ENCODE measurements around the gene ALOX12B. TPM values are rescaled to one million over a fixed set of nuclear protein-coding genes. Genes with fewer than 3 reads are reported as not detected.

Gene ALOX12B
- total and polyA plus RNA-seq, 8 donors, result 0.16 to 0.31 TPM; not detected in 6

DNA sequence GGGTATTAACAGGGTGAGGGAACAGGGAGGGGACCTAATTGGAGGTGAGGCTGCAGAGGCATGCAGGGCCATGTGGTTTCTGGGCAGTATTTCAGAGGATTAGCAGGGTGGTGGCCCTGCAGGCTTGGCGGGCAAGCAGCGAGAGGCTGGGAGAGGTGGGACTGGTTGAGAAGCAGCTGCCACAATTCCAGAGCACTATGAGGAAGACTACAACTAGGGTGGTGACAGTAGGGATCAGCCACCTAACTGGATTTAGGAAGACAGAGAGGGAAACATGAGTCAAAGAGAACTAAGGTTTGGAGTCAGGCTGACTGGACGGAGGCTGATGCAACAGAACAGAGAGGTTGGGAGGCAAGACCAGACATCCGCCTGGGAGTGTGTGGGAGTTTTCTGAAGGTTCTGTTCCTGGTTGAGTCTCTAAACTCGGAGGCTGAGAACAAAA, 18.5 kb upstream of the ALOX12B start:
- DNase-seq, result no peak
- Histone ChIP-seq H3K27ac (no peak overlapping the region), H3K9me3 (no peaks in the 10 kb centered on the region), H3K4me3 (no peak overlapping the region), H3K27me3 (no peaks in the 10 kb centered on the region), H3K4me1 (peaks cover 0 to 4% (median 0%) of the 10 kb centered on the region in 3 donors), H3K36me3 (no peaks in the 10 kb centered on the region)
- intact Hi-C loops (cut with DNase I), result no loop called here
- no peak for ATAC-seq
- 72 to 78% methylated on average over 5 of the region's 5 CpGs for WGBS, 2 donors
- FAIRE-seq, result no peak
- TF ChIP-seq, protein P1, sequence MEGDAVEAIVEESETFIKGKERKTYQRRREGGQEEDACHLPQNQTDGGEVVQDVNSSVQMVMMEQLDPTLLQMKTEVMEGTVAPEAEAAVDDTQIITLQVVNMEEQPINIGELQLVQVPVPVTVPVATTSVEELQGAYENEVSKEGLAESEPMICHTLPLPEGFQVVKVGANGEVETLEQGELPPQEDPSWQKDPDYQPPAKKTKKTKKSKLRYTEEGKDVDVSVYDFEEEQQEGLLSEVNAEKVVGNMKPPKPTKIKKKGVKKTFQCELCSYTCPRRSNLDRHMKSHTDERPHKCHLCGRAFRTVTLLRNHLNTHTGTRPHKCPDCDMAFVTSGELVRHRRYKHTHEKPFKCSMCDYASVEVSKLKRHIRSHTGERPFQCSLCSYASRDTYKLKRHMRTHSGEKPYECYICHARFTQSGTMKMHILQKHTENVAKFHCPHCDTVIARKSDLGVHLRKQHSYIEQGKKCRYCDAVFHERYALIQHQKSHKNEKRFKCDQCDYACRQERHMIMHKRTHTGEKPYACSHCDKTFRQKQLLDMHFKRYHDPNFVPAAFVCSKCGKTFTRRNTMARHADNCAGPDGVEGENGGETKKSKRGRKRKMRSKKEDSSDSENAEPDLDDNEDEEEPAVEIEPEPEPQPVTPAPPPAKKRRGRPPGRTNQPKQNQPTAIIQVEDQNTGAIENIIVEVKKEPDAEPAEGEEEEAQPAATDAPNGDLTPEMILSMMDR (IDR thresholded peaks at IDR 0.05), result no peak

DNA sequence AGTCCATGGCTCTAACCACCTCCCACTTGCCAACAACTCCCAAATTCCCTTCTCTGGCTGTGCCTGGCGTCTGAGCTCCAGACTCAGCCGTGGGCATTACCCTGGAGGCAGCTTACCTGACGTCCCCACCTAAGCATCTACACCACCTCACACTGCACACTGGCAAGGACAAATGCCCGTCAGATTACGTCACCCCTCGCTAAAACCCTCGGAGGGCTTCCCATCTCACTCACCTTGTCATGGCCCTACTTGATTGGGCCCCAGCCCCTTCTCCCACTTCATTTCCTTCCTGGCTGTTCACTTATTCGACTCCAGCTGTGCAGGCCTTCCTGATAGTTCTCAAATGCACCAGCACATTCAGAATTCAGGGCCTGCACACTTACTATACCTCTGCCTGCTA, 17.4 kb upstream of the ALOX12B start:
- H3K27me3 ChIP-seq, result no peaks in the 10 kb centered on the region
- no peak overlapping the region for H3K27ac ChIP-seq
- TF ChIP-seq, protein P1 (IDR thresholded peaks at IDR 0.05), result no peak
- no peak for ATAC-seq
- no peak overlapping the region for H3K4me3 ChIP-seq
- FAIRE-seq, result no peak
- H3K4me1 ChIP-seq, result peaks cover 0 to 3% (median 0%) of the 10 kb centered on the region in 3 donors
- 69 to 77% methylated on average over 8 of the region's 8 CpGs for WGBS, 2 donors
- H3K36me3 ChIP-seq, result no peaks in the 10 kb centered on the region
- intact Hi-C loops (cut with DNase I), result no loop called here
- H3K9me3 ChIP-seq, result no peaks in the 10 kb centered on the region
- no peak for DNase-seq

DNA sequence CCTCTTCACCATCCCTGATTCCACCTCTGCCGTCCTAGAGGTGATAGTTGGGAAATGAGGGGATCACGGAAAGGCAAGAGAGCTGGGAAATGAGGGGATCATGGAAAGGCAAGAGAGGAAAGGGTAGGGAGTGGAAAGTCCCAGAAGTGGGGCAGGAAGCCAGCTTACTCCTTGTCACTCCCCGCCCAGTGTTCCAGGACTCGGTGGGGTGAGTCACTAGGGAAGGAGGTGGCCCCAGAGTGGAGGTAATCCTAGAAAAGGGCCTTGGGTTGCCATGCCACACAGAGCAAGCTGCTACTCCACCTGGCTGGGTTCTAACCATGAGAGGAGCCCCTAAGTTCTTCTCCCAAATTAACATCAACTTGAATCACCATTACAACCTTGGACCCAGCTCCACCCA, 16.0 kb upstream of the ALOX12B start:
- H3K4me1 ChIP-seq, result no peaks in the 10 kb centered on the region
- TF ChIP-seq, protein P1 (IDR thresholded peaks at IDR 0.05), result no peak
- no peaks in the 10 kb centered on the region for H3K9me3 ChIP-seq
- intact Hi-C loops (cut with DNase I), result no loop called here
- no peak overlapping the region for H3K27ac ChIP-seq
- 74 to 87% methylated on average over 4 of the region's 4 CpGs for WGBS, 2 donors
- no peaks in the 10 kb centered on the region for H3K27me3 ChIP-seq
- no peak overlapping the region for H3K4me3 ChIP-seq
- DNase-seq (no peak), ATAC-seq (peak in 3 of 4 donors; percentile 35 to 56 (median 35)), FAIRE-seq (no peak)
- no peaks in the 10 kb centered on the region for H3K36me3 ChIP-seq

DNA sequence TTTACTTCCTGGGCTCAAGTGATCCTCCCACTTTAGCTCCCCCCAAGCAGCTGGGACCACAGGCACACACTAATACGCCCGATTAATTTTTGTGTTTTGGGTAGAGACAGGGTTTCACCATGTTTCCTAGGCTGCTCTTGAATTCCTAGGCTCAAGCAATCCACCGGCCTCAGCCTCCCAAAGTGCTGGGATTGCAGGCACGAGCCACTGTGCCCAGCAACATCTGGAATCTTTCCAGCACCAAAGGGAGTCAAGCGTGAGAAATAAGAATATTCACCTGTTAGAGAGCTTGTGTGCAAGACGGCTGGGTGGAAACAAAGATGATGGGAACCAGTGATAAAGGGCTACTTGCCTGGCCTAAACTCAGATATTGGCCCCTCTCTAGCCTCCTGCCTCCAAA, 14.2 kb upstream of the ALOX12B start:
- Histone ChIP-seq H3K4me3 (no peak overlapping the region), H3K27me3 (no peaks in the 10 kb centered on the region), H3K27ac (no peak overlapping the region), H3K9me3 (no peaks in the 10 kb centered on the region), H3K4me1 (no peaks in the 10 kb centered on the region), H3K36me3 (no peaks in the 10 kb centered on the region)
- WGBS, 2 donors, result 61 to 82% methylated on average over 6 of the region's 6 CpGs
- intact Hi-C loops (cut with DNase I), result no loop called here
- DNase-seq (no peak), FAIRE-seq (no peak), ATAC-seq (no peak)
- TF ChIP-seq, protein P1 (IDR thresholded peaks at IDR 0.05), result no peak

DNA sequence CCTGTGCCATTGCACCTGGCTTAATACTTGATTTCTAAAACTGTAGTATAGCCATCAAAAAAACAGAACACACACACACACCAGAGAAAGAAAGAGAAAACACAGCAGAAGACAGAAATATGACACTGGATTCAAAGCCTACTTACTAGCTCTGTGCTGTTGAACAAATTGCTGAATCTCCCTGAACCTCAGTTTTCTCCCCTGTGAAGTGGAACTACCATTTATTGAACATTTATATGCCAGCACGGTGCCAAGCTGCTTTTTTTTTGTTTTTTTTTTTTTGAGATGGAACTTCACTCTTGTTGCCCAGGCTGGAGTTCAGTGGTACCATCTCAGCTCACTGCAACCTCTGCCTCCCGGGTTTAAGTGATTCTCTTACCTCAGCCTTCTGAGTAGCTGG, 13.2 kb upstream of the ALOX12B start:
- H3K27me3 ChIP-seq, result no peaks in the 10 kb centered on the region
- intact Hi-C loops (cut with DNase I), result no loop called here
- ATAC-seq (no peak), DNase-seq (no peak), FAIRE-seq (no peak)
- H3K27ac ChIP-seq, result no peak overlapping the region
- H3K9me3 ChIP-seq, result no peaks in the 10 kb centered on the region
- 74 to 77% methylated on average over 2 of the region's 2 CpGs for WGBS, 2 donors
- no peaks in the 10 kb centered on the region for H3K4me1 ChIP-seq
- H3K4me3 ChIP-seq, result no peak overlapping the region
- TF ChIP-seq, protein P1 (IDR thresholded peaks at IDR 0.05), result no peak
- no peaks in the 10 kb centered on the region for H3K36me3 ChIP-seq

Data from pancreas (tissue), 10 donors.